Progenitor cell of endocrine pancreas (in vitro differentiated cells): ENCODE data around the gene APC2. TPM values are rescaled to one million over a fixed set of nuclear protein-coding genes. Genes with fewer than 3 reads are reported as not detected.
A peak's percentile ranks its signal among the peaks of the same experiment; 100 is the strongest.
"Not testable (repeated sequence)": the region's sequence is repeated elsewhere in the genome, so short reads cannot be mapped to it uniquely, and the experiment has no call there.

Experiments used
- DNase-seq: peaks from one replicate; pipeline ENCODE4 v3.0.0; 2021; ENCODE audit warnings: low spot score; ENCODE audit not compliant: unreplicated experiment
- H3K27ac Mint-ChIP-seq: 2 replicates; pipeline ENCODE4 v1.8.0; 2021; ENCODE audit warnings: mild to moderate bottlenecking, moderate library complexity, mixed read lengths
- H3K27me3 Mint-ChIP-seq: 2 replicates; pipeline ENCODE4 v1.8.0; 2021; ENCODE audit warnings: mixed read lengths
- H3K36me3 Mint-ChIP-seq: 2 replicates; pipeline ENCODE4 v1.8.0; 2022; ENCODE audit warnings: mixed read lengths; ENCODE audit not compliant: insufficient read depth
- H3K4me1 Mint-ChIP-seq: 2 replicates; pipeline ENCODE4 v1.8.0; 2021; ENCODE audit warnings: low read depth, mixed read lengths
- H3K4me3 Mint-ChIP-seq: 2 replicates; pipeline ENCODE4 v1.8.0; 2021; ENCODE audit warnings: low read depth, mild to moderate bottlenecking, moderate library complexity, mixed read lengths
- H3K9me3 Mint-ChIP-seq: 2 replicates; pipeline ENCODE4 v1.8.0; 2021; ENCODE audit warnings: low read depth, mixed read lengths
- CTCF ChIP-seq: fragments of 200-600 bp; sonication (generic); IDR thresholded peaks from one replicate; pipeline ENCODE4 v1.5.0; 2021; ENCODE audit warnings: antibody characterized with exemption, mild to moderate bottlenecking; ENCODE audit not compliant: unreplicated experiment
- total RNA-seq: library from RNA; stranded (reverse); gene quantifications from 2 replicates; pipeline ENCODE4 v1.2.1, GENCODE V29; 2021

The APC2 gene
- total RNA-seq, 1 donor from 2014 or later = 5.8 TPM

GRCh38 chr19:1417681-1418495, 32.0 kb upstream of the APC2 start:
- no peaks in the 10 kb centered on the region for H3K9me3 Mint-ChIP-seq
- H3K4me3 Mint-ChIP-seq = peak overlapping the region; percentile 11
- TF ChIP-seq CTCF = no peak
- no peak for DNase-seq
- peaks cover 16% of the 10 kb centered on the region for H3K36me3 Mint-ChIP-seq
- no peaks in the 10 kb centered on the region for H3K27me3 Mint-ChIP-seq
- peak overlapping the region; percentile 67 for H3K27ac Mint-ChIP-seq
- H3K4me1 Mint-ChIP-seq = peaks cover 31% of the 10 kb centered on the region

- peaks cover 20% of the 10 kb centered on the region for H3K36me3 Mint-ChIP-seq
- H3K4me3 Mint-ChIP-seq = no peak overlapping the region
- no peak for TF ChIP-seq CTCF
- H3K27me3 Mint-ChIP-seq = no peaks in the 10 kb centered on the region
- peaks cover 34% of the 10 kb centered on the region for H3K4me1 Mint-ChIP-seq
- no peak for DNase-seq
- peak overlapping the region; percentile 67 for H3K27ac Mint-ChIP-seq
- no peaks in the 10 kb centered on the region for H3K9me3 Mint-ChIP-seq
Observed at GRCh38 chr19:1418496-1418775, 31.5 kb upstream of the APC2 start.

DNA sequence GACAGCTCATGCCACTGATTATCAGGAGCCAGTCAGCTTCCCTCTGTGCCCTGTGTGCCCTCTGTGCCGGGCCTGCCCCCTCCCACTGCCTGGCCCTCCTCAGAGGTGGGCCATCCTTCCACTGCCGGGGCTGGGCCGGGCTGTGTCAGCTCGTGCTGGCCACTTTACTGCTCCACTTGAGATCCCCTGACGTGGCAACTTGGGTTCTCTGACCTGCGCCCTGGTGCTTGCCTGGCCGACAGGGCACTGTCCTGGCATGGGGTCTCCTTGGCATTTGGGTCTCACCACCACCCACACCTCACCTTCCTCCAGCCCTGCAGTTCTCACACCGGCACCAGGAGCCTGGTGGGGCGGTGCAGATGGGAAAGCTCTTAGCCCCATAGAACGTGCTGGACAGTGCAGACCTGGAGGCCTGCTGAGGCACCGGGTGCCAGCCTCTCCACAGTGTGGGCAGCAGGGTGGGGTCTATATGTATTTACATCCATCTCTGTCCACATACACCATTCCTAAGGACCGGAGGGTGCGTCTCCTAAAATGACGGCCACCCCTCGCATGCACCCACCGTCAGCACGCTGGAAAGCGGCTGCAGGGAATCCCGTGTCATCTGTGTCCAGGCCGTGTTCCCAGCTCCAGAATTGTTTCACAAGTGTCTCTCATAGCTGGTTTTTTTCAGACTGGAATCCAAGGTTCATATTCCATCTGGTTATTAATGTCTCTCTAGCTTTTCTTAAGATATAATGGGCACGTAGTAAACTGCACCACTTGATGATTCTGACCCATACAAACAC, 30.8 kb upstream of the APC2 start:
- Mint-ChIP-seq H3K27ac (peak overlapping the region; percentile 49), H3K4me1 (peaks cover 39% of the 10 kb centered on the region), H3K9me3 (no peaks in the 10 kb centered on the region), H3K4me3 (no peak overlapping the region), H3K36me3 (peaks cover 20% of the 10 kb centered on the region), H3K27me3 (no peaks in the 10 kb centered on the region)
- no peak for DNase-seq
- no peak for TF ChIP-seq CTCF

GRCh38 chr19:1420085-1420484, 29.8 kb upstream of the APC2 start:
- H3K27ac Mint-ChIP-seq = not testable (repeated sequence)
- H3K36me3 Mint-ChIP-seq = peaks cover 22% of the 10 kb centered on the region

GRCh38 chr19:1420590-1420989, 29.3 kb upstream of the APC2 start:
- Mint-ChIP-seq H3K27ac (no peak overlapping the region), H3K4me3 (no peak overlapping the region), H3K36me3 (peaks cover 21% of the 10 kb centered on the region), H3K9me3 (no peaks in the 10 kb centered on the region), H3K4me1 (peaks cover 39% of the 10 kb centered on the region), H3K27me3 (no peaks in the 10 kb centered on the region)
- DNase-seq = no peak
- no peak for TF ChIP-seq CTCF

More at GRCh38 chr19:1420085-1420484, 29.8 kb upstream of the APC2 start:
- H3K27me3 Mint-ChIP-seq, H3K9me3 Mint-ChIP-seq, H3K4me3 Mint-ChIP-seq, DNase-seq: not testable (repeated sequence)
- H3K4me1 Mint-ChIP-seq = peaks cover 42% of the 10 kb centered on the region
